ENCODE results near the gene F13B.
"Not testable (repeated sequence)": the region's sequence is repeated elsewhere in the genome, so short reads cannot be mapped to it uniquely, and the experiment has no call there.

F13B gene, protein sequence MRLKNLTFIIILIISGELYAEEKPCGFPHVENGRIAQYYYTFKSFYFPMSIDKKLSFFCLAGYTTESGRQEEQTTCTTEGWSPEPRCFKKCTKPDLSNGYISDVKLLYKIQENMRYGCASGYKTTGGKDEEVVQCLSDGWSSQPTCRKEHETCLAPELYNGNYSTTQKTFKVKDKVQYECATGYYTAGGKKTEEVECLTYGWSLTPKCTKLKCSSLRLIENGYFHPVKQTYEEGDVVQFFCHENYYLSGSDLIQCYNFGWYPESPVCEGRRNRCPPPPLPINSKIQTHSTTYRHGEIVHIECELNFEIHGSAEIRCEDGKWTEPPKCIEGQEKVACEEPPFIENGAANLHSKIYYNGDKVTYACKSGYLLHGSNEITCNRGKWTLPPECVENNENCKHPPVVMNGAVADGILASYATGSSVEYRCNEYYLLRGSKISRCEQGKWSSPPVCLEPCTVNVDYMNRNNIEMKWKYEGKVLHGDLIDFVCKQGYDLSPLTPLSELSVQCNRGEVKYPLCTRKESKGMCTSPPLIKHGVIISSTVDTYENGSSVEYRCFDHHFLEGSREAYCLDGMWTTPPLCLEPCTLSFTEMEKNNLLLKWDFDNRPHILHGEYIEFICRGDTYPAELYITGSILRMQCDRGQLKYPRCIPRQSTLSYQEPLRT

DNA sequence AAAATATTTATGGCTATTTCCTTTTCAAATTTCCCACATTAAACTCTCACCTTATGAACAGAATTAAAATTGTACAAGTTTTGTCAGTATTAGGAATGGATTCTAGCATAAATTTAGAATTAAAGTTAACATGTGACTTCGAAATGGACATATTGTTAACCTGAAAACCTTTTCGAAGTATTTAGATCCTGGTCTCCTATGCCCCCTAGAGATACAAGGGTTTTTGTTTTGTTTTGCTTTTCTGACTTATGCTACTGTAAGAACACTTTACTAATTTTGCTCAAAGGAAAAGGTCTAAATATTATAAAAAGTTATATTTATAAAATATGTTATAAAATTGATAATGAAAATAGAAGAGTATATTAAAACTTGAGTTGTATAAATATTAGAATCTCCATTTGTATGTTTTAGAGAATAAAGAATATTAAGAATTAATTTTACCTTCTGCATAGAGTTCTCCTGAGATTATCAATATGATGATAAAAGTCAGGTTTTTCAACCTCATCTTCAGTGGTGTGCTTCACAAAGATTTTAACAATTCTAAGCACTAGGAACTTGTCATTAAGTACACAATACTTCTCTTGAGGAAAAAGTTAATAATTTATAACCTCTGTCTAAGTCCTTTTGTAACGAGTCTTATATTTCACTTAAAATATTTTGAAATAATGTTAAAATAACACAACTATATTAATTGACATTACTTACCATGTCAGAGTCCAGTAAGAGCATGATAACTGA, at the start of gene F13B:
Gene F13B (minus strand): TSS at position 542 of the 738 bp plus-strand sequence. CDS start 37 bp downstream, at position 505.
- no peak for DNase-seq (ENCODE audit: low spot score)

DNA sequence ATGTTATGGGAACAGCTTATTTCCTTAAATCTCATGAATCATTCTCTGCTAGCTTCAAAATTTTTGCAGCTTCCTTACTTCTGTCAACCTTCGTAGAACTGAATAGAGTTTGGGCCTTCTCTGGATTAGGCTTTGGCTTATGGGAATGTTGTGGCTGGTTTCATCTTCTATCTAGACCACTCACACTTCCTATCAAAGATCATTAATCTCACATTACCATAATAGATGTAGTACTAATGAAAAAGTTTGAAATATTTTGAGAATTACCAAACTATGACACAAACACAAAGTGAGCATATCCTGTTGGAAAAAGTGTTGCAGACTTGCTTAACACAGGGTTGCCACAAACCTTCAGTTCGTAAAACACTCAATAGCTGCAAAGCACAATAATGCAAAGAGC, 49.1 kb upstream of the F13B start:
- DNase-seq (ENCODE audit: low spot score): no peak

DNA sequence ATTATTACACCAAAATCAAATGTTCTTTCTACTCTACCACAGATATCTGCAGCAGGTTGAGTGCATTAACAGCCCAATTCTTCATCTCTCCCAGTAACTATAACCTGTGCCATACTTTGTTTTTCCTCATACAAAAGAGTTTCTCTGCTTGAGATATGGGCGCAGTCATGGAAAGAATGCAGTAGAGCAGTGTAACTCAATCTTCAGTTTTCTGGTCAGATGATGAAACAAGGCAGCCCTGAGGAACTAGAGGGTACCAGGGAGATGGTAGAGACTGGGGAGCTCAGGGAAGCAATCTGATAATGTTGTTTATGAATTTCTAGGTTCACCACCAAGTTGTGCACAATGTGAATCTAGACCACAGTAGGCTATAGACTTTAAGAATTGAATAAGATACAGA, 39.8 kb upstream of the F13B start:
- no peak for DNase-seq (ENCODE audit: low spot score)

DNA sequence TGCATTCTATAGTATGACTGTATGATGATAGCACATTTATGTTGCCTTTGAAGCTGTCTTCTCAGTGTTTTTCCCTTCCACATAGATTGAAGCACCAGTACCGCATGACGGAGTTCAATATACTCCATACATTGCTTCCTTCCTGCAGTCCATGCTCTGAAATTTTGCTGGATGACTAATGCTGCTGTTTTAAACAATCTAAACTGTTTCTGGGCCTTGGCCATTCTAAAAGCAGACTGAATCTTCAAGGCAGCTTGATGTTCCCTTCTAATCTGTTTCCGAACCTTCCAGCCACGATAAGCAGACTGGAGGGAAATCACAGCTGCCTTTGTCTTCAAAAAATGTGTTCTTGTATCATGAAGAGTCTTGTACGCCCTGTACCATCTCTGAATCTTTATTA, 36.2 kb upstream of the F13B start:
- DNase-seq (ENCODE audit: low spot score): no peak

DNA sequence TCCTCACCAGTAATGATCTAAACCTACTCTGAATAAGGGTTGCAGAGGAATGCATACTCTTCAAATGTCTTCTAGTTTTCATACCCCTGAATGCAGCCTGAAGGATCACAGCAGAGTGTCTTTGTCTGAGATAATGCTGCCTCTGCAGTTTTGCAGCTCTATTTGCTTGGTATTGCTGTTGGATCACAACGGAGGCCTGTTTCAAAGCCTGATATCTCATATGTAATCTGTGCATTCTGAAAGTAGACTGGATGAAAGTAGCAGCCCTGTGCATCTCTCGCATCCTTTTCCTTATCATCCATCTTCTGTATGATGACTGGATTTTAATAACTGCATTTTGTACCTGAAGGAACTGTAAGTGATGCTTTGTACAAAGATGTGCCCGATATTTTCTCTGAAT, 34.9 kb upstream of the F13B start:
- DNase-seq (ENCODE audit: low spot score): no peak

DNA sequence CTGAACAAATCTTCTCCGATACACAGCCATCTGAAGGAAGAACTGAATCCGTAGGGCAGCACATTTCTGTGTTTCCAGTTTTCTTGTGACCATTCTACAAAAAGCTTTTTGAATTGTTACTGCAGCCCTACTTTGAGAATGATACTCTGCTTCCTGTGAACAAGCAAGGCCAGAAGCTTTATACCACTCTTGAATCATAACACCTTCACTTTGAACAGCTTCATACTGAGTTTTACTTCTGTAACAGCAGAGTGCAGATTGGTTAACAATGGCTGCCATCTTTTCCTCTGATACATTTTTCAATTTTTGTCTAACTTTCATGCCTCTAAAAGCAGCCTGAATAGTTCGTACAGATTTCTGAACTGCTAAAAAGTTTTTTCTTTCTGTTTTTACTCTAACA, 33.6 kb upstream of the F13B start:
- DNase-seq (ENCODE audit: low spot score): no peak

DNA sequence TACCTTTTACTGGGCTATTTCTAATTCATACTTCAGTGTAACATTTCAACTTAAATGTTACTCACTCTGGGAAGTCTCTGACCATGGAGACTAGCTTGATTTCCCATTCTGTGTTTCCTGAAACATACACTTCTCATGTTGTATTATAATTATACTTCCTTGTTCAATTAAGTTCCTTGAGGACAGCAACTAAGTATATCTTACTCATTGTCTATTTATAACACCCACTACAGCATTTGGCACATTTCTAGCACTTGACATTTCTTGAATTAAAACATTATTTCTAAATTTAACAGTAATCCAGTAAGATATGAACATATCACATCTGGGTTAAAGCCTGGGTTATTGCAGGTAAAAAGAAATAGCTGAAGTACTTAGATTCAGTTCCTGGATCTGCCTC, 32.4 kb upstream of the F13B start:
- no peak for DNase-seq (ENCODE audit: low spot score)

DNA sequence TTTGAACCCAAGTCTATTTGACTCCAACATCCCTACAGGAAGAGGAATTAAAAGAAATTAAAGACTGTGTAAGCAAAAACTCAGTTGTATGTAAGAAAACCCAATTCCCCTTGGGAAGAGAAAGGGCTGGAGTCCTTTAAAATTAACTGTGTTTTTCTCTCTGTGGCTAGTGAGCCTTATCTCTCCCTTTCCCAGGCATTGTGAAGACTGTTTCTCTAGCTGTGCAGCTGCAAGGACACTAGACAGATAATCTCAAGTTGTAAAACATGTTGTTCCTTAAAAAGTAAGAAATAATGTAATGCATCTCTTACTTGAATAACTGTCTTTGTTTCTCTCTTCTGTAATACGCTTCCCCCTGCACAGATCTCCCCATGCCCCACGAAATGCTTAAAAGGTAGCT, 29.9 kb upstream of the F13B start:
- not testable (repeated sequence) for DNase-seq (ENCODE audit: low spot score)

DNA sequence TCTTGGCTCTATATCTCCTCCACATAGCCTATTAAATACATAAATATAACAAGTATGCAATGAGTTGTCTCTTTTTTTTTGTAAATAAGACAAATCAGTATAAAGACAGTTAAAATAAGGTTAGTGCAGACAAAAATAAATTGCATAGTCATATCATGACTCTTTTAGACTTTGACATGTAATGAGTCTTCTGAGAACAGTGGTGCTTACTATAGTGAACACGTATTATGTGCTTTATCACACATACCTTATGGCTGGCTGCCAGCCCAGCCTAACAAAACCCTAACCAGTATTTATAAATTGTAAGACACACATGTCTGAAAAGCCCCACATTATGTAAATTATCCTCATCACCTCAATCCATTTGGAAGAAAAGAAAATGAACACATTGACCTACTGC, 29.1 kb upstream of the F13B start:
- DNase-seq (ENCODE audit: low spot score): no peak

DNA sequence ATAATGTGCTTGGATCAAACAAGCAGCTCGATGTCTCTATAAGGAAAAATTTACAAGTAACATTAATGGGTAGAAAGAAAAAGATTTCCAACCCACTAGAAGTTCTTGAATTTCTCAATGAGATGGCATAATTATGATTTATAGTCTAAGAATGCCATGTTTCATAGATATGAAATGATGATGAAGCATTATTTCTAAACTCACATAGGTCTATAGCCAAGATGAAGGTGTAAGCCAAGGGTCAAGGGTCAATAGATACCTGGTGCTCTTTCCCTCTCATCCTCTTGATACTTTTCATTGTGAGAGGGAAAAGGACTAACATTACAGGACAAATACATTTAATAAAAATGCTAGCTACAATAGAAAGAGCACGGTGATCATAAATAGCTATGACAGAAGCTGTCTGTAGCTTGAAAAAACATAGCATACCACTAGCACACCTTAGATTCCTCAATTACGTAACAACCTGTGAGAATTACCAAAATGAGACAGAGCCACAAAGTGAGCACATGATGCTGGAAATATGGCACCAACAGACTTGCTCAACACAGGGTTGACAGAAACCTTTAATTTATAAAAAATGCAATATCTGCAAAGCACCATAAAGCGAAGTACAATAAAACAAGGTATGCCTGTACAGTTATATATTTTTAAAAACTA, 26.3 kb upstream of the F13B start:
- no peak for DNase-seq (ENCODE audit: low spot score)

DNA sequence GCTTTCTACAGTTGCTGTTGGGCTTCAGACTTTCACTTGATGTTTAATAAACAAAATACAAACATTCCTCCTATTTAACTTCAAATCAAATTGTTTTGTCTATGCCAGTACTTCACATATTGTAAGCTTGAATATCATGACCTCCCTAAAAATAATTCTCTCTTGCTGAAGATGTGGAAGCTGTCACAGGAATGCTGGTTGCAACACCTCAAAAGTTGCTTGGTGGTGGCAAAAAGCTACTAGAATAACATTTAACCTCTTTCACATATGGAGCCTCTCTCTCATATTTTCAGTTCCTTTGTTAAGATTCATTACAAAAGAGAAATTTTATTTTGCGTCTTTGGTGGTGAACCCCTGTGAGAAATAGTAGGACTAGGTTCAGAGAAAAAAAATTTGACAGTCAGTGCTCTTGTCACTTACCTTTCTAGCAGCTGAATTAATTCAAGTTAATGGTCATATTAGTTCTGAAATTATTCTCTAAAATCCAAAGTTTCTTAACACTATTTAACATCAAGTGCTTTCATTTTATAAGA, 25.5 kb upstream of the F13B start:
- no peak for DNase-seq (ENCODE audit: low spot score)

DNA sequence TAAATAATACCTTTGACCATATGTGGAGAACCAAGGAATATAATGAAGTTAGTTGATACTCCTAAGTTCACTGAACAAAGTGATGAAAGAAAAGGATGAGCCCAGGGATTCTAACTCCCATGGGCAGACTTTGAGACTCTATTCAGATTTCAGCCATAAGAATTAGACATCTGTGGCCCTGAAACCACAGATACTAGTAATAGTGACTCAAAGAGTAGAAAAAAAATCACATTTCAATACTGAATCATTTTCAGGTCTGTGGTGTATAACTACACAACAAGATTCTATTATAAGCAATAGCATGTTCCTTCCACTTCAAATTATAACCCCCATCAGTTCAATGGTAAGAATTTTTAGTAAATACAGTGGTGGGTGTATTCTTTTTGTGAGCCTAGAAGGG, 16.4 kb upstream of the F13B start:
- no peak for DNase-seq (ENCODE audit: low spot score)

DNA sequence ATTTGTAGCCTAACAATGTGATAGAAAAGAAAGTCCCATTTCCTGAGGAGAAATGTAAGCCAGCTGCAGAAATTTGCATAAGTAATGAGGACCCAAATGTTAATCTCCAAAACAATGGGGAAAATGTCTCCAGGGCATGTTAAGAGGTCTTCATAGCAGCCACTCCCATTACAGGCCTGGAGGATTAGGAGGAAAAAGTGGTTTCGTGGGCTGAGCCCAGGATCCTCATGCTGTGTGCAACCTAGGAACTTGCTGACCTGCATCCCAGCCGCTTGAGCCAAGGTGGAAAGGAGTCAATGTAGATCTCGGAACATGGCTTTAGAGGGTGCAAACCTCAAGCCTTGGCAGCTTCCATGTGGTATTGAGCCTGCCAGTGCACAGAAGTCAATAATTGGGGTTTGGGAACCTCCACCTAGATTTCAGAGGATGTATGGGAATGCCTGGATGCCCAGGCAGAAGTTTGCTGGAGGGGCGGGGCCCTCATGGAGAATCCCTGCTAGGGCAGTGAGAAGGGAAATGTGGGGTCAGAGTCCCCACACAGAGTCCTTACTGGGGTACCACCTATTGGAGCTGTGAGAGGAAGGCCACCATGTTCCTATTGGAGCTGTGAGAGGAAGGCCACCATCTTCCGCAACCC, 14.2 kb upstream of the F13B start:
- no peak for DNase-seq (ENCODE audit: low spot score)

DNA sequence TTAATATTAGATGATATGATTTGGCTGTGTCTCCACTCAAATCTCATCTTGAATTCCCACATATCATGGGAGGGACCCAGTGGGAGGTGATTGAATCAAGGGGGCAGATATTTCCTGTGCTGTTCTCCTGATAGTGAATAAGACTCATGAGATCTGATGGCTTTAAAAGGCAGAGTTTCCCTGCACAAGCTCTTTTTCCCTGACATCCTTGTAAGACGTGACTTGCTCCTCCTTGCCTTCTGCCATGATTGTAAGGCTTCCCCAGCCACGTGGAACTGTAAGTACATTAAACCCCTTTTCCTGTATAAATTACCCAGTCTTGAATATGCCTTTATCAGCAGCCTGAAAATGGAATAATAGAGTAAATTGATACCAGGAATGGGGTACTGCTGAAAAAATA, 13.3 kb upstream of the F13B start:
- no peak for DNase-seq (ENCODE audit: low spot score)

DNA sequence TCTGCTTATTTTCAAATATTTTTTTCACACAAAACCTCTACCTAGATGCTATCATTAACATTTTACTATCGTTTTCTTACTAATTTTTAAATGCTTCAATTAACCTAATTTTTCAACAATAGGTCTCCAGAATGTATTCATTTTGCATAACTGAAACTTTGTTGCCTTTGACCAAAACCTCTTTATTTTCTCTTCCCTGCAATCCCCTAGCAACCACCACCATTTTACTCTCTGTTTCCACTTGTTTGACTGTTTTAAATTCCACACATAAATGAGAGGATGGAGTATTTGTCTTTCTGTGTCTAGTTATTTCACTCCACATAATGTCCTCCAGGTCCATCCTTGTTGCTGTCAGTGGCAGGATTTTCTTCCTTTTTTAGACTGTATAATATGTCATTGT, 9.5 kb upstream of the F13B start:
- no peak for DNase-seq (ENCODE audit: low spot score)

DNA sequence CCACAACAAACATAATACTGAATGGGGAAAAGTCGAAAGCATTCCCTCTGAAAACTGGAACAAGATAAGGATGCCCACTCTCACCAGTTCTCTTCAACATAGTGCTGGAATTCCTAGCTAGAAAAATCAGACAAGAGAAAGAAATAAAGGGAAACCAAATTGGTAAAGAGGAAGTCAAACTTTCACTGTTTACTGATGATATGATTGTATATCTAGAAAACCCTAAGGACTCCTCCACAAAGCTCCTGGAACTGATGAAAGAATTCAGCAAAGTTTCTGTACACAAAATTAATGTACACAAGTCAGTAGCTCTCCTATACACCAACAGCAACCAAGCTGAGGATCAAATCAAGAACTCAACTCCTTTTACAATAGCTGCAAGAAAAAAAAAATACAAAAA, 6.9 kb upstream of the F13B start:
- DNase-seq (ENCODE audit: low spot score): no peak

DNA sequence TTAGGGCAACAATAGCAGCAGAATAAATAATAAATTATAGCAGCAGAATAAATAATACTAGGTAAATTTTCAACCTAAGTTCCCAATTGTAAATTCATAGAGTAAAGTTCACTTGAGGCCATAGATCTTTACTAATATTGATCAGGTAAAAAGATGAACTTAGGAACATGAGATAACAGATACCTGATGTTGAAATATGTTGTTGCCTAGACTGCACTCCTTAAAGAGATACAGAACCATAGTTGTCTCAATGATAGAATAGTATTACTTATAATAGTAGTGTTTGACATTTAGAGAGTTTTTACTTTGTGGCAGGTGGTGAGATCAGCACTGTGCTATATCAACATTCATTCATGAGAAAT, 378 bp upstream of the F13B start:
- DNase-seq (ENCODE audit: low spot score): no peak

DNA sequence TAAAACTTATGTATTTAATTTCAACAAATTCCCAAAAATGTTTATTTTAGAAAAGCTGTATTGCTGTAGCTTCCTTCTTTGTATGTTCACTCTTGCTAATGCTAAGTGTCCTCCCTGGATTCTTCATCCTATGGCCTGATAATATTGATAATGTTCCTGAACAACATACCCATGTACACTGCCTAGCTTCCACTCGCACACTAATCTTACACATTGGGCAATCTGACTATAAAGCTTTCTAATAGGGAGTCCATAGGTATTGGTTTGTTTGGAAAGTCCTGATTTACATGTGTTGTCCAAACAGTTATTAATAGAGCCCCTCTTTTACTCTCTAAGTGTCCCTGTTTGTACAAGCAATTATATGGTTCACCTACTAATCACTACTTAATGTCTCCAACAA, 783 bp downstream of the F13B start:
- no peak for DNase-seq (ENCODE audit: low spot score)

DNA sequence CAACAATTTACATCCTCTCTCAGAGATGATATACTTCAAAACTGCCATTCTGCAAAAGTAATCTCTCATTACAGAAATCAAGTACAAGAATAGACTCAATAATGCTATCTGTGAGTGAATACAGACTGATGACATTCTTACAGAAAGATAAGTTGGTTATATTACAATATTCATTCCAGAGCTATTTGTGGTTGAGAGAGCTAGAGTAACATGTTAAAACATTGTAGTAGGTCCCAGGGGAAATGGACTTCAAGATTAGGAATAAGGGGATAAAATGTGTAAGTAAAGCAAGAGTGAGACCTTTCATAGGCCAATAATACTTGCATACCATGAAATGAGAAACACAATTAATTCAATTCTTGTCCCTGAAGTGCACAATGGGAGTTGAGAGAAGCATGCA, 1.5 kb downstream of the F13B start:
- no peak for DNase-seq (ENCODE audit: low spot score)

DNA sequence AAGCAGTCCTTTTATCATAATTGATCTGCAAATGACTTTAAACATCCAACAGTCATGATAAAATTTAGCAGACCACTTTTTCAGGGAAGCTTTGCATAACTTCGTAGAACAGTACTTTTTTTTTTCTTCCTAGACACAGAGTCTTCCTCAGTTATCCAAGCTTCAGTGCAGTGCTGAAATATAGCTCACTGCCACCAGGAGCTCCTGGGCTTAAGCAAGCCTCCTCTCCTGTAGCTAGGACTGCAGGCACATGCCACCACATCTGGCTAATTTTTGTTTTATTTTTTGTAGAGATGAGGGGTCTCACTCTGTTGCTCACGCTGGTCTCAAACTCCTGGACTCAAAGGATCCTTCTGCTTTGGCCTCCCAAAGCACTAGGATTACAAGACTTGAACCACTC, 3.8 kb downstream of the F13B start:
- DNase-seq (ENCODE audit: low spot score): no peak

DNA sequence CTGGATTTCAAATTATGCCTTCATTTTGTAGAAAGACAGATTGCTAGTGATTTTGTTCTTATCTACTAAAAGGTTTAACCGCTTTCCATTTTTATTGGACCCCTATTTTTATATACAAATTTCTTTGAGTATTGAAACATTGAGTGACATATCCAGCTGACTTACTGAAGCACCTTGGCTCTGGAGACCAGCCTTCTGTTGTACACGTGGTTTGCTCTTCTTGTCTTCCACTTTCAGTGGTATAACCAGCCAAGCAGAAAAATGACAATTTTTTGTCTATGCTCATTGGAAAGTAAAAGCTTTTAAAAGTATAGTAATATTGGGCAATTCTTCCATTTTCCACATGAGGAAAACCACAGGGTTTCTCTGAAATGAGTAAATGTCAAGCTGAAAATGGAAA, 4.4 kb downstream of the F13B start:
- no peak for DNase-seq (ENCODE audit: low spot score)

DNA sequence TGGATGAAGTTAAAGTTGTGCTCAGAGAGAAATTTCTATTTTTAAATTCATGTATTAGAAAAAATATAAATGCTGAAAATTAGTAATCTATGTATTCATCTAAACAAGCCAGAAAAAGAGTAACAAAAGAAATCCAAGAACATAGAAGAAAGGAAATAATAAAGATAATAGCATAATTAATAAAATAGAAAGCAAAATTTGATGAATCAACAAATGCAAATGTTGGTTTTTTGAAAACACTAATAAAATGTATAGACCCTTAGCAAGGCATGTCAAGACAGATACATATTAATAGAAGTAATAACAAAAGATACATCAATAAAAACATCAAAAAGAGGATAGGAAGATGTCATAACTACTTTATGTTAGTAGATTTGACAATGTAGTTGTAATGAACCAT, 18.0 kb downstream of the F13B start:
- no peak for DNase-seq (ENCODE audit: low spot score)
